GM19468 (cell line): ENCODE results near the gene MEGF6.

Experiments used
- ATAC-seq: cut with Tn5 transposase; IDR thresholded peaks from one replicate; pipeline ENCODE4 v1.9.1; 2021; ENCODE audit warnings: mild to moderate bottlenecking, moderate library complexity, moderate number of reproducible peaks; ENCODE audit not compliant: unreplicated experiment; ENCODE audit errors: extremely low read depth

Gene MEGF6

GRCh38 chr1:3465091-3465934 lies 146.0 kb downstream of the MEGF6 start:
- no peak for ATAC-seq

GRCh38 chr1:3464649-3465025 lies 146.7 kb downstream of the MEGF6 start:
- ATAC-seq, result no peak

DNA sequence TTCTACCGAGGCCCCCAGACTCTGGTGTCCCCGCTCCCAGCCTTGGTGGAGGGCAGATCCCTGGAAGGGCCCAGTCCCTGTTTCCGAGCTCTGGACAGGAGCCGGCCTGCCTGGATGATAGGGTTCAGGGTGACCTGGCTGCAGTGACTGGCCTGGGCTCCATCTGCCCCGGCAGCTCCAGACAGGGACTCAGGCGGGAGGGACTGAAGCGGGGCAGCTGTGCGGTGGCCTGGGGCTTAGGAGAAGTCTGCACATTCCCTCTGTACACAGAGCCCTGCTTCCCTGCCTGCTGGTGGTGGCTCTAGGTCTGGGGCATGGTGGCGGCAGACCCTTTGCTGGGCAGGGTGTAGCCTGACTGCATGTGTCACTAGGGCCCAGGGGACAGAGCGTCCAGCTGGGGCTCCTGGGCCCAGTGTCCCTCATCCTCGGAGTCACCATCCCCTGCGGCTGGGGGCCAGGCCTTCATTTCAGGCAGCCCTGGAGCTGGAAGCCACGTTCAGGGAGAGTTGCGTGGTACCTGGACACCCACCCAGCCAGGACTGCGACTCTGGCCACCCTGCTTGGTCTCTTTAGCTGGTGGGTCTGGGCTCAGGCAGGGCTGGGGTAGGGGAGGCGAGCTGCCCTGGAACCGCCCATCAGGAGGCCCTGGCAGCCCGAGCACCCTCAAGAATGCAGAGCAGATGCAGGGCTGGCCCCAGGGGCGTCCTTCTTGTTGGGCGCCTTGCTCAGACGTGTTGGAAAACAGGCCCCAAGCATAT lies 147.2 kb downstream of the MEGF6 start:
- no peak for ATAC-seq

GRCh38 chr1:3463408-3463863 lies 147.9 kb downstream of the MEGF6 start:
- ATAC-seq, result no peak

- no peak for ATAC-seq
Observed at GRCh38 chr1:3463013-3463385, 148.3 kb downstream of the MEGF6 start.

DNA sequence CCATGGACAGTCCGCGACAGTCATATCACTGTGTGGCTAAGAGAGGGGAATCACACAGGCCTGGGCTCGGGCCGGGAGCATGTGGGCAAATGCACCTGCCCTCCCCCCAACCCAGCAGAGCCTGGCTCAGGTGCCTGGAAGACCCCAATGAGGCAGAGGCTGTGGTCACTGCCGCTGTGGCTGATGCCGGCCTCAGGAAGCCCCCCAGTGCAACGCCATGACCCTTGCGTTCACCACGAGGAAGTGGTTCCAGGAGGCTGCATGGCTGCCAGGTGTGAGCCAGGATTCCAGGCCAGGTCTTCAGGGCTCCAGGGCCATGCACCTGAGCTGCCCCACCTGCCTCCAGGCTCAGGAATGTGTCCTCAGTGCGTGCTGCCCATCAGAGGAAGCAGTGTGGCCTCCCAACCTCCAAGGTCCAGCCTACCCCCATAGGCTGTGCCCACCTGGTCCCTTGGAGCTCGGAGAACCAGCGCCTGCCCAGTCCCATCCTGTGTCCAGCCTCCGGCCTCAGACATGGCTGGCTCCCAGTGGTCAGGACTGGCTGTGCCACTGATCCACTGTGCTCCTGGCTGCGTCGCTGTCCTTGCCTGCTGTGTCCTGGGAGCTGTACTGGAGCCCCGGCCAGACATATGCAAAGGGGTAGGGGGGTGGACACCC lies 148.8 kb downstream of the MEGF6 start:
- ATAC-seq, result no peak

- no peak for ATAC-seq
Observed at GRCh38 chr1:3461934-3462275, 149.4 kb downstream of the MEGF6 start.

DNA sequence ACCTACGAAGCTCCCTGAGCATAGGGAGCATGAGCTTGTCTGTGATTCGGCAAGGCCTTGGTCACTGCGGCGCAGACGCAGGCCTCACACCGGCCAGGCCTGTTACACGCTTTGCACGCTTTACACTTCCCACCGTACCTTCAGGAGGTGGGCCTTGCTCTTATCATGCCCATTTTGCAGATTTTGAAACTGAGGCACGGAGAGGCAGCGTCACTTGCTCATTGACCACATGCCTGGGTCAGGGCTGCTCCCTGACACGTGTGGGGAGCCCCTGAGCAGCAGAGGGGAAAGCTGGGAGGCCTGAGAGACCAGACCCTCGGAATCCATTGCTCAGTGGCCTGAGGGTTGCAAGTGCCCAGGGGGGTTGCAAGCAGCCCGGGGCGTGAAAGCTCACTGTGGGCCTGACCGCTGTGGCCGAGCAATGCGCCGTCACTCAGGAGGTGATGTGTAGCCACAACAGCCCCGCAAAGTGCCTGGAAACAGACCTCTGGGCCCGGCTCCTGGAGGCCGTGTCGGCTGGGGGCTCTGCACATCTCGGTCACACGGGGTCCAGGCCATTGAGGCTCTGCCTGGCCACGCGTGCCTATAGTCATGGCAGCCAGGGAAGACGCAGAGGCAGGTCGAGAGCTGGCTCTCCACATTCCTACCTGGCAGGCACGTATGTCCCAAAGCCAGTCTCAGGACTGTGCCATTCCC lies 149.9 kb downstream of the MEGF6 start:
- no peak for ATAC-seq

- ATAC-seq, result no peak
Observed at GRCh38 chr1:3460672-3461131, 150.6 kb downstream of the MEGF6 start.

DNA sequence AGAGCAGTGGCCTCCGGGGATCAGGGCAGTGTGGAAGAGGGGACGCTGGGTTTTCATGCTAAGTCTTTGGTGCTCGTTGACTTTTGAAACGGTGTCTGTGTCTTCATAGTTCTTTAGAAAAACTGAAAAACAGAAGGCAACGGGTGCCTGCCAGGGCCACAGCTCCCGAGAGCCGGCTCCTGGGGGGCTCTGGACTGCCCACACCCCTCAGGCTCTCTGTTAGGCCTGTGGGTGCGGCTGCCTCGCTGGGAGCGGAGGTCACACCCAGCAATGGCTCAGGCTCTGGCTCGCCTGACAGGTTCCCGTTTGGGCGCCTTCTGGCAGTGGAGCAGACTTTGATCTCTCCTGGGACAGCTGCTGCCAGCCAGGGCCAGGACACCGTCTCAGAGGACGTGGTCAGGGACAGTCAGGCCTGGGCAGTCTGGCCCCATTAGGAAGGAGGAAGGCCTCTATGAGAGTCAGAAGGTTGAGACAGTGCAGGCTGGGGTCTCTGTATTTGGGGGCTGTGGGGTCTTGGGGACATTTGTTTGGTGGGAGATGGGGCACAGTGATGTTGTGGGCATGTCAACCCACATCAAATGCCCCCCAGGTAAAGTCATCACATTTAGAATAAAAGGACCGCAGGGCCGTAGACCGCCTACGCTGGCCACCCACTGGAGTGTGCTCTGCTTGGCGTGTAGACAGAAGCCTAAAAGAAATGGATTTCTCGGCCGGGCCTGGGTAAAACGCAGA lies 151.2 kb downstream of the MEGF6 start:
- ATAC-seq, result no peak

- no peak for ATAC-seq
Observed at GRCh38 chr1:3459051-3459908, 152.0 kb downstream of the MEGF6 start.

DNA sequence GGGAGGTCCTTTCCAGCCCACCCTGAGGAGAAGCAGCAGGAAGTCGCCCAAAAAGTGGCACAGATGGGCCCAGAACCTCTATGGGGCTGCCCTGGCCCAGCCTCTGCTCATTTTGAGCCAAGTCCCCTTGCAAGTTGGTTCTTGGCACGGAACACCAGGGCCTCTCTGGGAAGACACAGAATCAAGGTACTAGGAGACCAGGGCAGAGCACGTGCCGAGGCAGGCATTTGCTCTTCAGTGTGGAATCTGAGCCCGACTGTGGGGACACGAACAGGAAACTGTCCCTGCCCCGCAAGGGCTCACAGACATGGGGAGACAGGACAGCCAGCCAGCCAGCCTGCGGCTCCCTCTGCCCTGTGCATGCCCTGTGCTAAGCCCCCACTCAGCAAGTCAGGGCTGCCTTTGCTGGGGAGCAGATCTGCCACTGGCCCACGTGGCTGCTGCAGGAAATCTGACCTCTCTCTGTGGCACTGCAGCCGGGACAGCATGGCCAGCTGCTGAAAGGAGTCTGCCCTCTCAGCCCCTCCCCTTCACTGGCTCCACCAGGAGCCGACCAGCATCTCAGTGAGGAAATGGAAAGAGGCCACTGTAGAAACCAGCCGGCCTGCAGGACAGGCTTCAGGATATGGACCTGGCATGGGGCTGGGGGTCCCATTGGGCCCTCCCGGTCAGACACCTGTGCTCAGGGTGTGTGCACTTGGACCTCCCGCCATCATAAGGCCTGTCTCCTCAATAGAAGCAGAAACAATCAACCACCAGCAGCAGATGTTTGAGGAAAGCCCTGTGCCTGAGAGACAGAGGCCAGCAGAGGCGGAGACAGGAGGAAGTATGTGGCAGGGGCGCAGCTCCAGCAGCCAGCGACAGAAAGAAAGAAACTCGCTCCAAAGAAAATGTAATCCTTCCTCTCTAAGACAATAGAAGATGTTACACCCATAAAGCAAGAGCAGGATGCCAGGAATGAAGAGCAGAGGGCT lies 153.1 kb downstream of the MEGF6 start:
- no peak for ATAC-seq

GRCh38 chr1:3456964-3457909 lies 154.1 kb downstream of the MEGF6 start:
- ATAC-seq, result no peak

GRCh38 chr1:3456449-3456963 lies 154.8 kb downstream of the MEGF6 start:
- no peak for ATAC-seq

GRCh38 chr1:3455670-3456448 lies 155.4 kb downstream of the MEGF6 start:
- ATAC-seq, result no peak
